ENCODE results near the gene GPR4. TPM values are rescaled to one million over a fixed set of nuclear protein-coding genes. Genes with fewer than 3 reads are reported as not detected.
A peak's percentile ranks its signal among the peaks of the same experiment; 100 is the strongest.

Gene GPR4
- total RNA-seq, 4 donors from 2014 or later: 0.49 to 2.4 (median 1.6) TPM

DNA sequence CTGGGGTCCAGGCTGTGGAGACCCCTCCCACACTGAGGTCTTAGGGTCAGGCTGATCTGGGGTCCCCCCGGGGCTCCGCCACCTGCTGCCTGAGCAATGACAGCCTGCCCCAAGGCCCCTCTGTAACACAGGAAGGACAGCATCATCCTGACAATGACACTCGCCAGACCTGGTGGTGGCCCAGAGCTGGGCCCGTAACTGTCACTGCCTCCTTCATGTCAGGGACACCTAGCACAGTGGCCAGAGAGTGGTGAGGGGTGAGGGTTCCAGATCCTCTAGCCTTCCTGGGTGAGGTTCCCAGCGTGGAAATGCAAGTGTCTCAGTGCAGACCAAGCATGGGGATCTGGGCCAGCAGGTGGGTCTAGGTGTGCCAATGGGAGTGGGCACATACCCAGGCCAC is 45.2 kb downstream of the GPR4 start:
- DNase-seq (ENCODE audit: low spot score in 2 of 2): no peak
- WGBS: 83% methylated on average over 3 of the region's 5 CpGs
- H3K36me3 ChIP-seq: peaks cover 3% of the 10 kb centered on the region
- H3K9me3 ChIP-seq: no peaks in the 10 kb centered on the region
- no peak overlapping the region for H3K4me3 ChIP-seq
- no peak overlapping the region for H3K27ac ChIP-seq
- peaks cover 10% of the 10 kb centered on the region for H3K4me1 ChIP-seq
- H3K27me3 ChIP-seq: no peaks in the 10 kb centered on the region
- TF ChIP-seq POLR2AphosphoS5 (IDR thresholded peaks at IDR 0.05): no peak
- no peak for TF ChIP-seq EP300 (IDR thresholded peaks at IDR 0.05)
- no peak for TF ChIP-seq POLR2A (IDR thresholded peaks at IDR 0.05)
- TF ChIP-seq, protein P1, sequence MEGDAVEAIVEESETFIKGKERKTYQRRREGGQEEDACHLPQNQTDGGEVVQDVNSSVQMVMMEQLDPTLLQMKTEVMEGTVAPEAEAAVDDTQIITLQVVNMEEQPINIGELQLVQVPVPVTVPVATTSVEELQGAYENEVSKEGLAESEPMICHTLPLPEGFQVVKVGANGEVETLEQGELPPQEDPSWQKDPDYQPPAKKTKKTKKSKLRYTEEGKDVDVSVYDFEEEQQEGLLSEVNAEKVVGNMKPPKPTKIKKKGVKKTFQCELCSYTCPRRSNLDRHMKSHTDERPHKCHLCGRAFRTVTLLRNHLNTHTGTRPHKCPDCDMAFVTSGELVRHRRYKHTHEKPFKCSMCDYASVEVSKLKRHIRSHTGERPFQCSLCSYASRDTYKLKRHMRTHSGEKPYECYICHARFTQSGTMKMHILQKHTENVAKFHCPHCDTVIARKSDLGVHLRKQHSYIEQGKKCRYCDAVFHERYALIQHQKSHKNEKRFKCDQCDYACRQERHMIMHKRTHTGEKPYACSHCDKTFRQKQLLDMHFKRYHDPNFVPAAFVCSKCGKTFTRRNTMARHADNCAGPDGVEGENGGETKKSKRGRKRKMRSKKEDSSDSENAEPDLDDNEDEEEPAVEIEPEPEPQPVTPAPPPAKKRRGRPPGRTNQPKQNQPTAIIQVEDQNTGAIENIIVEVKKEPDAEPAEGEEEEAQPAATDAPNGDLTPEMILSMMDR (IDR thresholded peaks at IDR 0.05): no peak

DNA sequence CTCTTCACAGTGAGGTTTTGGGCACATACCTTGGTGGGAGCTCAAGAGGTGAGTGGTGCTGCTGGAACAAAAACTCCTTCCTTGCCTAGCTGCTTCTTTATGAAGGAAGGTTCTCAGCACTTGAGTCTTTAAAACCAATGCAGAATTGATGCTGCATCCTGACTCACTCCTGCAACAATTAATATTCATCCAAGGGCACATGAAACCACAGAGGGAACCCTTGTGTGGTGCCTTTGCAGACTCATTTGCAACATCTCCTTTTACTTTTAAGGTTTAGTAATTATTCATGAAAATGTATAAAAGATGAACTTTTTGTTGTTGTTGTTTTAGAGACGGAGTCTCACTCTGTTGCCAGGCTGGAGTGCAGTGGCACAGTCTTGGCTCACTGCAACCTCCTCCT is 47.5 kb downstream of the GPR4 start:
- WGBS: 73% methylated on average over 1 of the region's 1 CpG

DNA sequence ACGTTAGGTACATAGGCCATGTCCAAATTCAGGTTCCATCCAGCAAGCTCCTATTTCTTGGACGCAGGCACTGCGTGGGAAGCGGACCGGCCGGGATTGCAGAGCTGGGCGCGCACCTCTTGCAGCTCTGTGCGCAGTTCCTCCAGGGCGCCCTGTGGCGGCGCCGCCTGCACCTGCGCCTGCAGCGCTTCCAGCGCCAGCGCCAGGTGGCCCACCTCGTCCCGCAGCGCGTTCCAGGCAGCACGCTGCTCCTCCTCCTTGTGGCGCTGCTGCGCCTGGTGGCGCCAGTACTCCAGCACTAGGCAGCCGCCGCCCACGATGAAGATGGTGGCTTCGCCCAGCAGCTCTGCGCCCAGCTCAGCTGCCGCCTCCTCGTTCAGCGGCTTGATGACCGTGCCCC is 48.5 kb downstream of the GPR4 start:
- DNase-seq (ENCODE audit: low spot score in 2 of 2): no peak
- no peak overlapping the region for H3K27ac ChIP-seq
- H3K36me3 ChIP-seq: peaks cover 3% of the 10 kb centered on the region
- H3K9me3 ChIP-seq: no peaks in the 10 kb centered on the region
- no peak overlapping the region for H3K4me3 ChIP-seq
- WGBS: 51% methylated on average over 23 of the region's 34 CpGs
- peaks cover 14% of the 10 kb centered on the region for H3K4me1 ChIP-seq
- no peaks in the 10 kb centered on the region for H3K27me3 ChIP-seq
- no peak for TF ChIP-seq POLR2A (IDR thresholded peaks at IDR 0.05)
- no peak for TF ChIP-seq POLR2AphosphoS5 (IDR thresholded peaks at IDR 0.05)
- no peak for TF ChIP-seq EP300 (IDR thresholded peaks at IDR 0.05)
- TF ChIP-seq, protein P1 (IDR thresholded peaks at IDR 0.05): peak; percentile 5 to 40

More for the DNA sequence above, 47.5 kb downstream of the GPR4 start:
- TF ChIP-seq POLR2AphosphoS5 (IDR thresholded peaks at IDR 0.05) (no peak), POLR2A (IDR thresholded peaks at IDR 0.05) (no peak), EP300 (IDR thresholded peaks at IDR 0.05) (no peak)
- TF ChIP-seq, protein P1 (IDR thresholded peaks at IDR 0.05): no peak
- H3K9me3 ChIP-seq: no peaks in the 10 kb centered on the region
- H3K27ac ChIP-seq: no peak overlapping the region
- H3K4me1 ChIP-seq: peaks cover 10% of the 10 kb centered on the region
- H3K4me3 ChIP-seq: no peak overlapping the region
- peaks cover 3% of the 10 kb centered on the region for H3K36me3 ChIP-seq
- H3K27me3 ChIP-seq: no peaks in the 10 kb centered on the region
- no peak for DNase-seq (ENCODE audit: low spot score in 2 of 2)

DNA sequence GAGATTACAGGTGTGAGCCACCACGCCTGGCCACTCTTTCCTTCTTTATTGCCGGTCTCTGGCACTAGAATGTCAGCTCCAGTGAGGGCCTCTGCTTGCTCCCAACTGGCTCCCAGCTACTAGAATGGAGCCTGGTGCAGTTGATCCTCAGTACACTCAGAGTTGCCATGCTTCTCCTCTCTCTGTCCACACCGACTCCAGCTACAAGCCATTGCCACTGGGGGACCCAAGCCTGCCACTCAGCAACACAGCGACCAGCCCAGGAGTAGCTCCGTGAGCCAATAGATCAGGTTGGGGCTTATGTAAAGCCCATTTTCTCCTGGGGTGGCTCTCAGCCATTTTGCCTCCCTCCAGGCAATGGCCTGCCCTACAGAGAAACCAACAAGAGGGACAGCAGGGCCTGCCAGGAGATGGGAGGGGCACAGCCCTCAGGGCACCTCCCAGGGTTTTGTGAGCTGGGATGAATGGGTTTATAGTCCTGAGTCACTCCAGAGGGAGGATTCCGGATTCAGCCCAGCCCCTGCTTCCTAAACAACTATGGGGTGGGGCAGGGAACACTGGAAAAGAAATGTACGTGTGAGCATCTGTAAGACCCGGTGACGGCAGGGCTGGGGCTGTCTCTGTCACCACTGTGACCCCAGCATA is 53.9 kb downstream of the GPR4 start:
- peak overlapping the region; percentile 71 for H3K27ac ChIP-seq
- TF ChIP-seq POLR2AphosphoS5 (IDR thresholded peaks at IDR 0.05) (no peak), POLR2A (IDR thresholded peaks at IDR 0.05) (no peak), EP300 (IDR thresholded peaks at IDR 0.05) (no peak)
- TF ChIP-seq, protein P1 (IDR thresholded peaks at IDR 0.05): no peak
- DNase-seq (ENCODE audit: low spot score in 2 of 2): peak in 1 of 2 donors; percentile 85
- 45% methylated on average over 9 of the region's 9 CpGs for WGBS
- no peak overlapping the region for H3K4me3 ChIP-seq
- H3K9me3 ChIP-seq: no peaks in the 10 kb centered on the region
- H3K27me3 ChIP-seq: no peaks in the 10 kb centered on the region
- H3K36me3 ChIP-seq: no peaks in the 10 kb centered on the region
- peaks cover 24% of the 10 kb centered on the region for H3K4me1 ChIP-seq

DNA sequence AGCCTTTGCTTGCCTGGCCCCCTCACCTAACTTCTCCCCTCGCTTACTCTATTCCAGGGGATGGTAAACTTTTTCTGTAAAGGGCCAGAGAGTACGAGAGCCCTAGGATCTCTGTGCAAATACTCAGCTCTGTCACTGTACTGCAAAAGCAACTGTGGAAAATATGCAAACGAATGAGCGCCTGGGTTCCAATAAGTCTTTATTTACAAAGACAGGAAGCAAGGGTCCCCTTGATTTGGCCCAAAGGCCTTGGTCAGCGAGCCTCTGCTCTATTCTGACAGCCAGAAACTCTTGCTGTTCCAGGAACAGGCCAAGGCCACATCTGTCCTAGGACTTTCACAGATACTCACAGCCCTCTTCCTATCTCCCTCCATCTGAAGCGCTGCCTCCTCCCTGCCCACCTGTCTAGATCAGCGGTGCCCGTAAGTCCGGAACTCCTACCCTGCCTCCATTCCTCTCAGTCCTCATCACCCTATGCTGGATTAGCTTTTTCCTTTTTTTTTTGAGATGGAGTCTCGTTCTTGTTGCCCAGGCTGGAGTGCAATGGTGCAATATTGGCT is 54.7 kb downstream of the GPR4 start:
- peak overlapping the region; percentile 71 for H3K27ac ChIP-seq
- H3K27me3 ChIP-seq: no peaks in the 10 kb centered on the region
- no peak overlapping the region for H3K4me3 ChIP-seq
- TF ChIP-seq POLR2A (IDR thresholded peaks at IDR 0.05) (no peak), EP300 (IDR thresholded peaks at IDR 0.05) (no peak), POLR2AphosphoS5 (IDR thresholded peaks at IDR 0.05) (no peak)
- TF ChIP-seq, protein P1 (IDR thresholded peaks at IDR 0.05): no peak
- no peaks in the 10 kb centered on the region for H3K9me3 ChIP-seq
- H3K4me1 ChIP-seq: peaks cover 24% of the 10 kb centered on the region
- H3K36me3 ChIP-seq: no peaks in the 10 kb centered on the region
- WGBS: 84% methylated on average over 10 of the region's 10 CpGs
- DNase-seq (ENCODE audit: low spot score in 2 of 2): no peak
